ENCODE data around the gene EHBP1.

The EHBP1 gene

DNA sequence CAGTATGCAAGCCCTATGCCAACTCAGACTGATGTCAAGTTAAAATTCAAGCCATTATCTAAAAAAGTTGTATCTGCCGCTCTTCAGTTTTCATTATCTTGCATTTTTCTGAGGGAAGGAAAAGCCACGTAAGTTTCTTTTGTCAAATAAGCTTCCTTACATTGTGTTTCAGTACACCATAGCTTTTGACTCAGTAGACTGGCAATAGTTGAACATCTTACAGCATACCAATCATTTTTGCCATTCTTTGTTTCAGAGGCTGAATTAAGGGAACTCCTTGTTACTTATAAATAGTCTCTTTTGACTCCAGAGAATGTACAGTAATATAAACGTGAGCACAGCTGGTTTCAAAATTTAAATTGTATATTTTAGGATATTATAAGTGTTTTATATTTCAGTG, 120.6 kb downstream of the EHBP1 start:
- peak; percentile 79 for DNase-seq

DNA sequence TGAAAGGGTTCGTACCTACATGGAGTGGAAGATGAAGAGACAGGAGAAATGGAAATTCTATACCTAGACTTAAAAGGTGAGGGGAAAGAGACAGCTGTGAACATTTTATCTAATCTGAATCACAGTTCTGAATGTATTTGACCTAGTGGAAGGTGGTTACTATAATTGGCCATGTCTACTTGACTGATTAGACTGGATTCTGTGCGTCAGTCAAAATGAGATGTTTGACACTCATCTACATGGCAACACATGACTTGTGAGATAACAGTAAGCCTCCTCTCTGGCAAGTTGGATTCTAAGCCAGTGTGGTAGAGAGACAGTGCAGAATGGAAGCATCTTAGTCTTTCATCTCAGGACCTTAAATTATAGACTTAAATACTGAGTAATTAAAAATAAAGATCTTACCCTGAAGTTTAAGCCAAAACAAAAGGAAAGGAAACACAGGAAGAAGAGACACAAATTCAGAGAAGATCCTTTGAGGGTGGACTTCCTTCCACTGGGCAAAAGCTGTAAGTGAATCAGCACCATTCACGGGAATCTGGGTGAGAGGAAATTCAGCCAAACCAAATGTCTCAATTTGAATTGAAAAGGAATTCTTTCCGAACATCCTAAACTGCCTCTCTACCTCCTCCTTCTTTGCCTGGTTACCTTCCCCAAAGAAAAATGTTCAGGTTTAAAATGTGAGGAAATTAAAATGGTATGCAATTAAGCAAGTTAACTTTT, 121.6 kb downstream of the EHBP1 start:
- DNase-seq, result no peak

DNA sequence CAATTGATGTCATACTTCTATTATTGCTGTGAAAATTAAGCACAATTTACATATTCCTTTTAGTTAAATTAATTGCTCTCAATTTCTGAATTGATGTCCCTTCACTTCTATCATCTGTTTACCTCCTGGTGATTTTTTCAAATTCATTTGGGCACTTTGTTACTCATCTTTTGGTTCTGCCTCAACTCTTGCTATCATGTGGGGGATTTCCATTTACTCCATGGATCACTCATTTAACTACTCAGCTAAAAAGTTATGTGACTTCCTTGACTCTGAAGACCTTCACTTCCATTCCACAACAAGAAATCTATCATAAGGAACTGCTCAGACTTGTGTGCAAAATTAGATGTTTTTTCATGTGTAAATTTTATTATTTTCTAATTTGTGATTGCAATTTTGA, 126.2 kb downstream of the EHBP1 start:
- no peak for DNase-seq

DNA sequence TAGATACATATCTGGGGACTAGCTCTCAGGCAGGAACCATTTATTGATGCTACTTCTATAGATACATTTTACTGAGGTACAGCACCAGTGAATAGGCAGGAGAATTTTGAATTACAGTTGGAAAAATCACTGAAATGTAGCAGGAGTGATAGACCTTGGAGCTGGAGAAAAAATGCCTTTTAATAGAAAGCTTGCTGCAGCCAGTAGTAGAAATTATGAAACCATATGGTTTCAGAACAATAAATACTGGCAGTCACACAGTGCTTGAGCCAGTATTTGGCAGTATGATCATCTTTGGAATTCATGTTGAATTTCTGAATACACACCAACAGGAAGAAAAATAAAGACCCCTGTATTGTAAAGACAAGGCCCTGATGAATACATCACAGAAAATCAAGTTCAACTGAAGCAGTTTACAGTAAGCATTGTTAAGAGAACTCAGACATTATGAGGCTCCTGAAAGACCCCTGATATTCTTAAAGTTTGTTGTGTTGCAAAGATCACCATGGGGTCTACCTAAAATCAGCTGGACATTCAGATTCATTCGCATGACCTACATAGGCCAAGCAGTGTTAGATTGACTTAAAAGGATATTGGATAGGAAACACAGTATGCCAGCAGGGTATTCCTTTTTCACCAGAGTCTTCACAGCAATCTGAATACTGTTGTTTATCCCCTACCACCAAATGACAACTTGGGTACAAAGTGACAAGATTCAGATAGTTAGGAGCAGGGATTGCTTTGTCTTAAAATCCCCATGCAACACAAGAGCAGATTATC, 139.0 kb downstream of the EHBP1 start:
- no peak for DNase-seq

DNA sequence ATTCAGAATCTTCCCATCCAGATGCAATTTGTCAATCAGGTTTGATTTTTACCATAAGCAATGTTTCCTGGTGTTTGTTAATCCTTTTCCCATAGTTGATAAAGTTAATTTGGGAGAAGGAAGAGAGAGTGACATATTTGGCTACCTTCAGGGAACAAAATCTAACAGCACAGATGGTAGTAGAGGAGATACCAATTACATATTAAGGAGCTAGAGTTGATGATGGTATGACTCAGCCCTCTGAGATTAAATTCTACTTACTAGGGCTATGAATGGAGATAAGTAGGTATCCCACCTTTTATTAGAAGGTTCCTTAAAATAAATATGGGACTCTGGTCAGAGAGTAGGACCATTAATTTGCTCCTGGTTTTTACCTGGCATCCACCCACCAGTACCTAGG, 139.7 kb downstream of the EHBP1 start:
- DNase-seq, result no peak

DNA sequence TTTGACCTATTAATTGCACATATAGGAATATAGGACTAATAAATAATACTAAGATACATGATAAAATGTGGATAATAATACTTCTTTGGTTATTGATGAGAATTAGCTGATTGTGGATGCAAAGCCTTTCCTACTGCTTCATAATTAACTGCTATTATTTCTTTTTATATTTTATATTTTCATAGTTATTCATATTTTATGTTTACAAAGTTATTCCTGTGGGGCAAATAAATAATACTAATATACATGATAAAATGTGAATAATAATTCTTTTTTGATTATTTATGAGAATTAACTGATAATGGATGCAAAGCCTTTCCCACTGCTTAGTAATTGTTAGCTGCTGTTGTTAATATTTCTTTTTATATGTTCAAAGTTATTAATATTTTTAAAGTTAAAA, 146.7 kb downstream of the EHBP1 start:
- no peak for DNase-seq

DNA sequence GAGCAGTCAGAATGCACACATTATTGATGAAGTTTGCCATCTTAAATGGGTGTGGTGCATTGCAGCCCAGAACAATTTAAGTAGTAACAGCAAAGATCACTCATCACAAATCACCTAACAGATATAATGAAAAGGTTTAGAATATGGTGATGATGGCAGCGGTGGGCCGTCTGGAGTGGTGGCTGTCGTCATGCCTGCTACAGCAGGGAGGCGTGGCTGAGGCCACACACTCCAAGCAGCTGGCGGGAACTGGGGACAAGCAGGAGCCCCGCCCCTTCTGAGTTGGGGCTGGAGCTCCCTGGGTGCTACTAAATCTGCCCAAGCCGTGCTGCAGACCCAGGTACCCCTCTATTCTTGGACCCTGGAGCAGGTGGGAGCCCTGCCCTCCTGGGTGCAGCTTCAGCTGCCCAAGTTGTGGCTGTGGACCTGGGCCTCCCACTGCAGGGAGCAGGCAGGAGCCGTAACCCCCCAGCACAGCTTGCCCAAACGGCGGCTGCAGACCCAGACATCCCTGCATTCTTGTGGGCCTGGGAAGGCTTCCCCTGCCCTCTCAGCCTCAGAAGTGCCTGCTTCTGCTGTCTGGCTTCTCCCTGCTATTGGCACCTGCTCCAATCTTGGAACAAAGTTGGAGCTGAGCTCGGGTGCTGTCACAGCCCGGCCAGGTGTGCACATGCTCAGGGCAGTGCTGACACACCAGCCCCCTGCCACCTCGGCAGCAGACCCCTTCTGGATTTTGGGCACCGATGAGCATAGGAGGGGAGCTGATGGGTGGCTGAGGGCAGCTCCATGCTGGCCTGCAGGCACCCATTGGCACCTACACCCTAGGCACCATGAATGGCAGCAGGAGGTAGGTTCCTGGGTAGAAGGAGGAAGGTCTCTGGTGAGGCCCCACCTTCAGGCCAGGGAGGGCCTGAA, 149.3 kb downstream of the EHBP1 start:
- DNase-seq, result no peak

DNA sequence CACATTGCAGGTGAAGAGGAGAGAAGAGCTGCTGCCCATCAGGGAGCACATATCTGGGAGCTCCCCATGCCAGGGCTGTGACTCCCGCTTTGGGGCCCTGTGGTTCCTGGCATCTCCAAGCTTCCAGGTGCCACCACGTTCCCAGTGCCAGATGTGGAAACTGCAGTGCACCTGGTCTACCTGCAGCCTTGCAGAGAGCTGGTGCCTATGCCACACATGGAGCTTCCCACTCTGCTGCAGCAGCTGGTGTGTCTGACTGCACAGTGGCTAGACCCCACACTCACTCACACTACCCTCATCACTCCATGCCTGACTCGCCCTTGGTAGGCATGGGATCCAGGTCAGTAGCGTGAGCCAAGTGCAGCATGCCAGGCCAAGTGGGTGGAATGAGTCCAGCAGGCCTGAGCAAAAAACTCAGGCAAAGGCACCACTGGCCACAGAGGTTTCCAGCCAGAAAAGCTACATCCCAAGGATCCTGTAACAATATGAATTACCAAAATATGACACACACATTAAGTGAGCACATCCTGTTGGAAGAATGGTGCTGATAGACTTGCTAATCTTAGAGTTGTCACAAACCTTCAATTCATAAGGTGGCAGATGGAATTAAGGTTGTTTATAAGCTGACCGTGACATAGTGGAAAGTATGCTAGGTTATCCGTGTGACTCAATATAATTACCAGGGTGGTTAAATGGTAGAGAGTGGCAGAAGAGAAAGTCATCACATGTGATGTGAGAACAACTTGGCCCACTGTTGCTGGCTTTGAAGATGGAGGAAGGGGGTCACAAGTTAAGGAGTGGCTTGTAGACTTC, 150.9 kb downstream of the EHBP1 start:
- no peak for DNase-seq

DNA sequence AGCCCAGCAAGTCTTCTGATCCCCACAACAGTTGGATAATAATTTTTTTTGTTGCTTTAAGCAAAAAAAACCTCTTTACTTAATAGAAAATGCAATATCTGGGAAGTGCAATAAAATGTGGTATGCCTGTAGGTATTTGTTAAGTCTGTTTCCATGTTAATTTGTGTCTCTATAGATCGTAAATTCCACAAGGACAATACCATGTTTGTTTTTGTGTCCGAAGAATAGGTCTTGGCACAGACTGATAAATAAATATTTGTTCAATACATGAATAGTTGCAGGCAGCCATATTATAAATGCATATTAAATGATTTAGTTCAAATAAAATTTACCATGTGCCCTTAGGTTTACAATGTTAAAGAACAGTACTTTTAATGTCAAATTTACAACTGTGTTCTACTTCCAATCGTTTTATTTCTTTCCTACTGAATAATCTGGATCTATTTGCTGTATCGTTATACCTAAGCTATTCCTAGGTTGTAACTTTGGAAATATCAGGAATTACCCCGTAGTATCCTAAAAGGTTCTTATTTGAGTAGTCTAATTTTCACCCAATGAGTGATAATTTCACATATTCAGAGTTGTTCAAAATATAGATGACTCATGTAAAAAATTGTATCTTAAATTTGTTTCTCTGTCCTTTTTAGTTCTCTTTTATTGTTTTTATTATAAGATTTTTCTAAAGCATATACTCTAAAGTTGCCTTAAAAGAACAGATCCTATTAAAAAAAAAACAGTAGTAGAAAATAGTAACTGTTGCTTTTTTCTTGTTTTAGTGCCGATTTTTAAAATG, 151.8 kb downstream of the EHBP1 start:
- no peak for DNase-seq

DNA sequence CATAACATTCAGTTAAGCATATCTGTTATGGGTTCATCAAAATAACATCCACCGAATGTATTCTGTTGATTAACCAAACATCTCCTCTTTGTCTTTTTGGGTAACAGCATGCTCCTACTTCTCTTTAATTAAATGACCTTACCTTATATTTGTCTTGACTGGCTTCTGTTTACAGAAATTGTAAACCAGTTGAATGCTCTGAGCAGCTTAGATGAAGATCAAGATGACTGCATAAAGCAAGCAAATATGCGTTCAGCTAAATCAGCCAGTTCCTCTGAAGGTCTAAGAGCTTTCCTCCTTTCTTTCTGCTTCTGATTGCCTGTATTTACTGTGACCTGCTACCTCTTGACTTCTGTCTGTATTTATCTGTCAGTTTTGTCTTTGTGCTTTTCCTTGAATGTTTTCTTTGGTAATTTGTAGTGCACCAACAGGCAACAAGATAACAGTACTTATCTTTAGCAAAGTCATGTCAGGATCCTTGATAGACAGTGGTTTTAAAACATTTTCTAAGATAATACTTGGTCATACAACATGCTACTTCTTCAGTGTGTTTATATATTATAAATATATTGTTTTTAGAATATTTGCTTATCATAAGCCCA, 152.8 kb downstream of the EHBP1 start:
- no peak for DNase-seq

DNA sequence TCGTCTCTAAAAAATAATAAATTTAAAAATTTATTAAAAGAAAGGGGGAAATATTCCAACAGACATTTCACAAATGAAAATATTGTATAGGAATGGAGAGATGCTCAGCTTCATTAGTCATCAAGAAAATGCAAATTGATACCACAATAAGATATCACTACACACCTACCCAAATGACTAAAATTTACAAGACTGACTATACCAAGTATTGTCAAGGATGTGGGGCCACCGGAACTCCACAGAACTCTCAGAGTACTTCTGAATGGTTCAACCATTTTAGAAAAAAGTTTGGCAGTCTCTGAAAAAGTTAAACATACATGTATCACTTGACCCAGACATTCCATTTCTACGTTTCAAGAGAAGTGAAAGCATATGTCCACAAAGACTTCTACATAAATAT, 163.4 kb downstream of the EHBP1 start:
- no peak for DNase-seq

DNA sequence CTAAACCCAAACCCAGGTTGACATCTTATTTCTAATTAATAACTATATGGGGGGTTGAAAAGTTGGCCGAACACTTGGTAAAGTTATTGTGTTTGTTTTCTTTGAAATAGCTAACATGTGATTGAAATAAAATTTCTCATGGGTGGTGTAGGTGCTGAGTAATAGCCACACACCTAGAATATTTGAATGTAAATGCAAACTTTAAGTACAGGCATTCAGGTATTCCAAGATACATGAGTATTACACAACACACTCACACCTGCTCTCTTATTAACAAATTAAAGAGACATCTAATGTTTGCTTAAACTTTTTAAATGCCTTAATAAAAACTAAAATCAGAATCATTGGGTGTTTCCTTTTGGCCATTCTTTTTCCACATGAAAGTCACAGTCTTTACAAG, 165.5 kb downstream of the EHBP1 start:
- DNase-seq, result no peak

DNA sequence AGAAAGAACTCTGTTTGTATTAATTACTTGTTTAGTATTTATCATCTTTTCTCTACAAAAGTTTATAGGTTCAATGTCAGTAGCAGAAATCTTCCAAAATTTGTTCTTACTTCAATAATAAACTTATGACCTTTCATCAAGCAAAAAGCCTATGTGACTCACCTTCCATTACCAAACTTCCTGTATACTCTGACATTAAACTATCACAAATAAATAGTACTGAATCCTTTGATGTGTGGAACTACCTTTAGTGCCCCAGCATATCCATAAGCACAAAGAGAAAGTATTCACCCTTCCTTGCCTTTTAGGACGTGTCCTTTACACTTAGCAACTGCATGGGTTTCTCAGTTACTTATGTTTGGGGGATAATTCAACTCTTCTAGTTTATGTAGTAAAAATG, 166.0 kb downstream of the EHBP1 start:
- DNase-seq, result no peak

DNA sequence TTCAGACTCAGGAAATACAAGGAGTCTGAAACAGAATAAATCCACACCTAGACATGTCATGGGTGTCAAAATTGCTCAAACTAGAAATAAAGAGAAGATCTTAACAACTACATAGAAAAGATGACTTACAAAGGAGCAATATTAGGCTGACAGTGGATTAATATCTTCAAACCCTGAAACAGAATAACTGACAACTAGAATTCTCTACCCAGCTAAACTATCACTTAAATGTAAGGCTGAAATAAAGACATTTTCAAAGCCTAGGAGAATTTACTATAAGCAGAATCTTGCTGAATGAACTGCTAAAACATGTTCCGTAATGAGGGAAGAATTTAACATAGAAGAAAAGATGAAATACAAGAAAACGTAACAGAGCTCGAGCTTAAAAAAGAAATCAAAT, 168.1 kb downstream of the EHBP1 start:
- no peak for DNase-seq

DNA sequence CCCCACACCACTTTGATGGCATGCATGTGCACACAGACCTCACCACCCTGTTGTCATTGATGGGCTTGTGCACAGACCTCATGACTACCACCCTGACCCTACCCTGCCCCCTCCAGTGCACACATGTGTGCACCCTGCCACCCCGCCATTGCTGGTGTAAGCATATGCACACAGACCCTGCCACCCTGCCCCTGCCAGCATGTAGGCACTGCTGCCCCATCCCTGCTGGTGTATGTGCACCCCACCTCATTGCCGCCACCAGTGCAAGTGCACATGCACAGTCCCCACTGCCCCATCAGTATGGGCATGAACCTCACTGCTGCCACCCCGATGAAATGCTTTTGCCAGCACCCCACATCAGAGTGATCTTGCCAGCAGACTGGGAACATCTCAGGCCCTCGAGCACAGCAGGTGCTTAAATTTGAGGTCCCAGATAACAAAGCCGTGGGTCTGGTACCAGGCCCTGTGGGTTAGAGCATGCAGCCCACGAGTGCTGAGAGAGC, 169.4 kb downstream of the EHBP1 start:
- DNase-seq, result no peak

DNA sequence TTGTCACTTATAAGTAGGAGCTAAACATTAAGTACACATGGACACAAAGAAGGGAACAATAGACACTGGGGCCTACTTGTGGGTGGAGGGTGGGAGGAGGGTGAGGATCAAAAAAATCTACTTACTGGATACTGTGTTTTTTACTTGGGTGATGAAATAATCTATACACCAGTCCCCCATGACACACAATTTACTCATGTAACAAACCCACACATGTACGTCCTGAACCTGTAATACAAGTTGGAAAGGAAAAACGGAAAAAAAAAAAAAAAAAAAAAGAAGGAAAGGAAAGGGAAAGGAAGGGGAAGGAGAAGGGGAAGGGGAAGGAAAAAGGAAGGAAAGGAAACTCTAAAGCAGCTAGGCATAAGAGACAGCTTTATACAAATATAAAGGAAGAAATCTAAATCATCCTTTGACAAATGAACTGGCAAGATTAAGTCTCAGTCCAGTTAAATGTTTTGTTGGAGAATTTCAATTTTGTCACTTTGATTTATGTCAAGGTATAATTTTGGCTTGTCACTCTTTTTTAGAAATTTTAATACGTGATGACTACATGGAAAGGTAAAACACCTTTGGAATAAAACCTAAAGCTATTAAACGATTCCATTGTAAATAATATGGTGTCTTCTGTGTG, 175.8 kb downstream of the EHBP1 start:
- DNase-seq, result no peak

DNA sequence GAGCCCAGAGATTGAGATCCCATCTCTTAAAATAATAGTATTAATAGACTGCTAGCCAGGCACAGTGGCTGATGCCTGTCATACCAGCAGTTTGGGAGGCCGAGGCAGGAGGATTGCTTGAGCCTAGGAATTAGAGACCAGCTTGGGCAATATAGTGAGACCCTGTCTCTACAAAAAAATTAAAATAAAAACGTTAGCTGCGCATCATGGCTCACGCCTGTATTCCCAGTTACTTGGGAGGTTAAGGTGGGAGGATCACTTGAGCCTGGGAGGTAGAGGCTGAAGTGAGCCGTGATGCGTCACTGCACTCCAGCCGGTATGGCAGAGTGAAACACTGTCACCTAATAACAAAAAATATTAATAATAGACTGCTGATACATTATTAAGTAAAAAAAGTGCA, 178.1 kb downstream of the EHBP1 start:
- no peak for DNase-seq

DNA sequence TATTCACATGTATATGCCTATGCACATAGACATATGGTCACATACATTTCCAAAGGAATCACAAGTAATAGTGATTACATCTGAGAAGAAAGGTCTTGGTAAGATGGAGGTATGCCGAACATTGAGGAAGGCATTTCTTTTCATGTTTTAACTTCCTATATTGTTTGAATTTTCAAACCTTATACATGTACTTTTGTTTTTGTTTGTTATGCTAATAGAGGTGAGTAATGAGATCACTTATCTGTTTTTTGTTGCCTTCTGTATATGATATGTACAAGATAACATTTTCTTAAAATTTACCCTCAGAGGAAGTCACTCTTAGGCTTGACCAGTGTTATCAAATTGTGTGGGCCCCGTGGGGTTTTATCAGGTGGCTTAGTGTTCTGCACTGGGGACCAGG, 178.6 kb downstream of the EHBP1 start:
- DNase-seq, result no peak

DNA sequence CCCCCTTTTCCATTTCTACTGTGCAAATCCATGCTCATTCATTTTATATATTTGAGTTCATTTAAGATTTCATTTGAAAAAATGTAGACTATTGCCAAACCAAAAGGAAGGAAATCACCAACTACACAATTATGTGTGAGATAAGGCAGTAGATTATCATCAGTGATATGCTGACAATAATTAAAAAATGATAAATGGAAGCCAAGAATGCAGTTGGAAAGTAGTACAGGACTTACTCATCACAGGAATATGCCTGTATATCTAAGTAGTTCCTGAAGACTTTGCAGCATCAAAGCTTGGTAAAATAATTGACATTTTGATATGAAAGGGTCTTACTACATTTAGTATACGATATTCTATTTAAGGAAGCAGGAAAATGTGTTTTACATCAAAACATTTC, 179.0 kb downstream of the EHBP1 start:
- DNase-seq, result peak; percentile 42

DNA sequence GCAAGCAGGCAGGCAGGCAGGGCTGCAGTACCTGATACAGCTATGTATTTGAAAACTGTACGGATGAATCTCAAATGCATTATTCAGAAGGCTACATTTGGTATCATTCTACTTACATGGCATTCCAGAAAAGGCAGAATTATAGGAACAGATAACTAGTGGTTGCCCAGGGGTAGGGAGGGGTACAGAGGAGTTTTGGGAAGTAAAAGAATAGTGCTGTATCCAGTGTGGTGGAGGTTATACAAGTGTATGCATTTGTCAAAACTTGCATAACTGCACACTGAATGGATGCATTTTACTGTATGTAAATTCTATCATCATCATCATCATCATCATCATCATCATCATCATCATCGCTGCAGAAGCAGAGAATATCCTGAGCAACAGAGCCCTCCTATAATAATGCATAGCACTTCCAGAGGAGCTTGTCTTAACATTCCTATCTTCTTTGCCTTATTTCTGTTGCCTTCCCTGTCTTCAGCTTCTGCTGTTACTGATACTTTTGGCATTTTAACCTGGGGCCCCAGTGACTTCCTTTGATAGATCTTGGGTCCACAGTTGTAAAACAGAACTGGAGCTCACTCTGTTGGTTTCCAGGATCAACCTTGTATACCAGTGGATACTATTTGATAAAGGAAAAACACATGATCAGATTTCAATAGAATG, 189.6 kb downstream of the EHBP1 start:
- no peak for DNase-seq
